ENCODE data around the gene TTC23L. TPM values are rescaled to one million over a fixed set of nuclear protein-coding genes. Genes with fewer than 3 reads are reported as not detected.

The TTC23L gene
- total and polyA plus RNA-seq, 5 donors from 2014 or later = not detected

- Mint-ChIP-seq H3K4me3 (no peak overlapping the region), H3K36me3 (no peaks in the 10 kb centered on the region)
Measured at GRCh38 chr5:34847552-34847951, 8.6 kb downstream of the TTC23L start.

GRCh38 chr5:34848230-34848629 lies 9.3 kb downstream of the TTC23L start:
- no peaks in the 10 kb centered on the region for H3K4me1 Mint-ChIP-seq
- no peak overlapping the region for H3K27ac Mint-ChIP-seq
- no peak for ATAC-seq (ENCODE audit: low read depth in 2 of 2)
- peaks cover 0 to 2% (median 0%) of the 10 kb centered on the region in 7 donors for H3K9me3 Mint-ChIP-seq
- H3K27me3 Mint-ChIP-seq = peaks cover 39% of the 10 kb centered on the region
- no peak overlapping the region for H3K4me3 Mint-ChIP-seq
- Histone ChIP-seq H3K4me3 (ENCODE audit: low read depth, low read length) (no peak overlapping the region), H3K9me3 (ENCODE audit: control insufficient read depth in 2 of 2, low read length in 2 of 2) (no peaks in the 10 kb centered on the region), H3K36me3 (ENCODE audit: control insufficient read depth, insufficient read depth, low read length) (no peaks in the 10 kb centered on the region), H3K27ac (ENCODE audit: insufficient read depth, low read length, poor library complexity, severe bottlenecking) (no peak overlapping the region), H3K4me1 (ENCODE audit: control insufficient read depth, insufficient read depth, low read length, poor library complexity, severe bottlenecking) (no peaks in the 10 kb centered on the region), H3K27me3 (ENCODE audit: control insufficient read depth, insufficient read depth, low read length) (no peaks in the 10 kb centered on the region)
- H3K36me3 Mint-ChIP-seq = no peaks in the 10 kb centered on the region
- no peak for DNase-seq

More at GRCh38 chr5:34847552-34847951, 8.6 kb downstream of the TTC23L start:
- Histone ChIP-seq H3K4me3 (ENCODE audit: low read depth, low read length) (no peak overlapping the region), H3K36me3 (ENCODE audit: control insufficient read depth, insufficient read depth, low read length) (no peaks in the 10 kb centered on the region), H3K27me3 (ENCODE audit: control insufficient read depth, insufficient read depth, low read length) (no peaks in the 10 kb centered on the region), H3K4me1 (ENCODE audit: control insufficient read depth, insufficient read depth, low read length, poor library complexity, severe bottlenecking) (no peaks in the 10 kb centered on the region), H3K9me3 (ENCODE audit: control insufficient read depth in 2 of 2, low read length in 2 of 2) (no peaks in the 10 kb centered on the region), H3K27ac (ENCODE audit: insufficient read depth, low read length, poor library complexity, severe bottlenecking) (no peak overlapping the region)
- Mint-ChIP-seq H3K27me3 (peaks cover 32% of the 10 kb centered on the region), H3K27ac (no peak overlapping the region), H3K4me1 (no peaks in the 10 kb centered on the region), H3K9me3 (peaks cover 0 to 2% (median 0%) of the 10 kb centered on the region in 7 donors)
- ATAC-seq (ENCODE audit: low read depth in 2 of 2) (no peak), DNase-seq (no peak)

GRCh38 chr5:34849253-34849652 lies 10.3 kb downstream of the TTC23L start:
- H3K4me3 Mint-ChIP-seq = no peak overlapping the region
- H3K9me3 Mint-ChIP-seq = peaks cover 0 to 2% (median 0%) of the 10 kb centered on the region in 7 donors
- ATAC-seq (ENCODE audit: low read depth in 2 of 2) (no peak), DNase-seq (no peak)
- H3K27ac Mint-ChIP-seq = no peak overlapping the region
- no peaks in the 10 kb centered on the region for H3K4me1 Mint-ChIP-seq
- Histone ChIP-seq H3K27ac (ENCODE audit: insufficient read depth, low read length, poor library complexity, severe bottlenecking) (no peak overlapping the region), H3K9me3 (ENCODE audit: control insufficient read depth in 2 of 2, low read length in 2 of 2) (no peaks in the 10 kb centered on the region), H3K4me3 (ENCODE audit: low read depth, low read length) (no peak overlapping the region), H3K36me3 (ENCODE audit: control insufficient read depth, insufficient read depth, low read length) (no peaks in the 10 kb centered on the region), H3K4me1 (ENCODE audit: control insufficient read depth, insufficient read depth, low read length, poor library complexity, severe bottlenecking) (no peaks in the 10 kb centered on the region), H3K27me3 (ENCODE audit: control insufficient read depth, insufficient read depth, low read length) (no peaks in the 10 kb centered on the region)
- H3K27me3 Mint-ChIP-seq = peaks cover 35% of the 10 kb centered on the region
- no peaks in the 10 kb centered on the region for H3K36me3 Mint-ChIP-seq

- no peaks in the 10 kb centered on the region for H3K9me3 ChIP-seq (ENCODE audit: control insufficient read depth in 2 of 2, low read length in 2 of 2)
- DNase-seq (no peak), ATAC-seq (ENCODE audit: low read depth in 2 of 2) (no peak)
- no peaks in the 10 kb centered on the region for H3K4me1 Mint-ChIP-seq
- no peaks in the 10 kb centered on the region for H3K4me1 ChIP-seq (ENCODE audit: control insufficient read depth, insufficient read depth, low read length, poor library complexity, severe bottlenecking)
- H3K9me3 Mint-ChIP-seq = peaks cover 0 to 3% (median 0%) of the 10 kb centered on the region in 7 donors
- no peak overlapping the region for H3K27ac ChIP-seq (ENCODE audit: insufficient read depth, low read length, poor library complexity, severe bottlenecking)
- no peak overlapping the region for H3K4me3 ChIP-seq (ENCODE audit: low read depth, low read length)
- no peaks in the 10 kb centered on the region for H3K36me3 Mint-ChIP-seq
- no peaks in the 10 kb centered on the region for H3K36me3 ChIP-seq (ENCODE audit: control insufficient read depth, insufficient read depth, low read length)
- peaks cover 27% of the 10 kb centered on the region for H3K27me3 Mint-ChIP-seq
- H3K27ac Mint-ChIP-seq = no peak overlapping the region
- H3K4me3 Mint-ChIP-seq = no peak overlapping the region
- H3K27me3 ChIP-seq (ENCODE audit: control insufficient read depth, insufficient read depth, low read length) = no peaks in the 10 kb centered on the region
Measured at GRCh38 chr5:34854459-34855174, 15.7 kb downstream of the TTC23L start.

GRCh38 chr5:34857161-34857560 lies 18.2 kb downstream of the TTC23L start:
- Histone ChIP-seq H3K36me3 (ENCODE audit: control insufficient read depth, insufficient read depth, low read length) (no peaks in the 10 kb centered on the region), H3K4me1 (ENCODE audit: control insufficient read depth, insufficient read depth, low read length, poor library complexity, severe bottlenecking) (no peaks in the 10 kb centered on the region), H3K4me3 (ENCODE audit: low read depth, low read length) (no peak overlapping the region), H3K27ac (ENCODE audit: insufficient read depth, low read length, poor library complexity, severe bottlenecking) (no peak overlapping the region), H3K27me3 (ENCODE audit: control insufficient read depth, insufficient read depth, low read length) (no peaks in the 10 kb centered on the region), H3K9me3 (ENCODE audit: control insufficient read depth in 2 of 2, low read length in 2 of 2) (no peaks in the 10 kb centered on the region)
- H3K27me3 Mint-ChIP-seq = peaks cover 25% of the 10 kb centered on the region
- H3K36me3 Mint-ChIP-seq = no peaks in the 10 kb centered on the region
- H3K9me3 Mint-ChIP-seq = peaks cover 0 to 3% (median 0%) of the 10 kb centered on the region in 7 donors
- DNase-seq (no peak), ATAC-seq (ENCODE audit: low read depth in 2 of 2) (no peak)
- no peak overlapping the region for H3K27ac Mint-ChIP-seq
- H3K4me1 Mint-ChIP-seq = no peaks in the 10 kb centered on the region
- no peak overlapping the region for H3K4me3 Mint-ChIP-seq

- Mint-ChIP-seq H3K36me3 (no peaks in the 10 kb centered on the region), H3K4me1 (no peaks in the 10 kb centered on the region), H3K9me3 (peaks cover 0 to 1% (median 0%) of the 10 kb centered on the region in 7 donors), H3K4me3 (no peak overlapping the region), H3K27me3 (peaks cover 20% of the 10 kb centered on the region), H3K27ac (no peak overlapping the region)
- no peaks in the 10 kb centered on the region for H3K36me3 ChIP-seq (ENCODE audit: control insufficient read depth, insufficient read depth, low read length)
- DNase-seq (no peak), ATAC-seq (ENCODE audit: low read depth in 2 of 2) (no peak)
- H3K4me3 ChIP-seq (ENCODE audit: low read depth, low read length) = no peak overlapping the region
- H3K4me1 ChIP-seq (ENCODE audit: control insufficient read depth, insufficient read depth, low read length, poor library complexity, severe bottlenecking) = no peaks in the 10 kb centered on the region
- H3K27ac ChIP-seq (ENCODE audit: insufficient read depth, low read length, poor library complexity, severe bottlenecking) = no peak overlapping the region
- no peaks in the 10 kb centered on the region for H3K27me3 ChIP-seq (ENCODE audit: control insufficient read depth, insufficient read depth, low read length)
- H3K9me3 ChIP-seq (ENCODE audit: control insufficient read depth in 2 of 2, low read length in 2 of 2) = no peaks in the 10 kb centered on the region
Measured at GRCh38 chr5:34857894-34858293, 18.9 kb downstream of the TTC23L start.

- Histone ChIP-seq H3K9me3 (ENCODE audit: control insufficient read depth in 2 of 2, low read length in 2 of 2) (no peaks in the 10 kb centered on the region), H3K27ac (ENCODE audit: insufficient read depth, low read length, poor library complexity, severe bottlenecking) (no peak overlapping the region), H3K4me1 (ENCODE audit: control insufficient read depth, insufficient read depth, low read length, poor library complexity, severe bottlenecking) (no peaks in the 10 kb centered on the region), H3K36me3 (ENCODE audit: control insufficient read depth, insufficient read depth, low read length) (no peaks in the 10 kb centered on the region), H3K4me3 (ENCODE audit: low read depth, low read length) (no peak overlapping the region), H3K27me3 (ENCODE audit: control insufficient read depth, insufficient read depth, low read length) (no peaks in the 10 kb centered on the region)
- peaks cover 16% of the 10 kb centered on the region for H3K27me3 Mint-ChIP-seq
- no peaks in the 10 kb centered on the region for H3K36me3 Mint-ChIP-seq
- H3K9me3 Mint-ChIP-seq = peaks cover 0 to 1% (median 0%) of the 10 kb centered on the region in 7 donors
- no peak for ATAC-seq (ENCODE audit: low read depth in 2 of 2)
- H3K27ac Mint-ChIP-seq = no peak overlapping the region
- DNase-seq = no peak
- H3K4me1 Mint-ChIP-seq = no peaks in the 10 kb centered on the region
- no peak overlapping the region for H3K4me3 Mint-ChIP-seq
Measured at GRCh38 chr5:34858790-34859189, 19.8 kb downstream of the TTC23L start.

GRCh38 chr5:34859253-34859652 lies 20.3 kb downstream of the TTC23L start:
- Mint-ChIP-seq H3K9me3 (peaks cover 0 to 1% (median 0%) of the 10 kb centered on the region in 7 donors), H3K36me3 (no peaks in the 10 kb centered on the region), H3K27me3 (peaks cover 21% of the 10 kb centered on the region), H3K4me1 (no peaks in the 10 kb centered on the region), H3K4me3 (no peak overlapping the region), H3K27ac (no peak overlapping the region)
- Histone ChIP-seq H3K9me3 (ENCODE audit: control insufficient read depth in 2 of 2, low read length in 2 of 2) (no peaks in the 10 kb centered on the region), H3K27me3 (ENCODE audit: control insufficient read depth, insufficient read depth, low read length) (no peaks in the 10 kb centered on the region), H3K27ac (ENCODE audit: insufficient read depth, low read length, poor library complexity, severe bottlenecking) (no peak overlapping the region), H3K4me1 (ENCODE audit: control insufficient read depth, insufficient read depth, low read length, poor library complexity, severe bottlenecking) (no peaks in the 10 kb centered on the region), H3K4me3 (ENCODE audit: low read depth, low read length) (no peak overlapping the region), H3K36me3 (ENCODE audit: control insufficient read depth, insufficient read depth, low read length) (no peaks in the 10 kb centered on the region)
- no peak for DNase-seq
- no peak for ATAC-seq (ENCODE audit: low read depth in 2 of 2)
